Mammary epithelial cell (primary cell): Measurements from ENCODE around the gene OCRL.

Experiments used
- EZH2 ChIP-seq: IDR thresholded peaks from 2 replicates; pipeline ENCODE4 v1.6.1; 2012; ENCODE audit warnings: low read length, inconsistent platforms, borderline replicate concordance
- TF ChIP-seq, protein P1 (sequence below), 2 donors: IDR thresholded peaks in 1 of 2; conservative IDR thresholded peaks in 1 of 2; 2 replicates each; pipeline ENCODE4 v1.5.1; 2011 to 2012; ENCODE audit warnings: inconsistent platforms in 2 of 2, low read length in 2 of 2, mild to moderate bottlenecking in 2 of 2, control low read depth in 1 of 2, low read depth in 1 of 2; ENCODE audit not compliant: insufficient read depth in 1 of 2; ENCODE audit errors: extremely low read depth in 1 of 2

DNA sequence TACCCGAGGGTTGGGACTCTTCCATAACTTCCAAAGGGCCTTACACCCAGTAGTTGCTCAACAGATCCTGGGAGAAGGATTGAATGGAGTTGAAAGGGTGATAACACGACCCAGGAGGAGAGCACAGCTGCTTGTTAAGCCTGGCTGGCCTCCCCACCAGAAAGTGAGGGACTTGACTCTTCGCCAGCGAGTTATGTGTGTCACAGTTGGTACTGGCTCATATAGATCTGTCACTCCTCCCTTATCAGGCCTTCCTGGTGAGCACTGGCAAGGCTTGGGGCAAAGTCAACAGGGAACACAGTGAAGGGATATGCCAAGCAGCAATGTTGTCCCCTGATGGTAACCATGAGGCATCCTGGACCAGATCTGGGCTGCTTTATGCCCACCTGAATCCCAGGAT lies 78.9 kb downstream of the OCRL start:
- TF ChIP-seq, protein P1, sequence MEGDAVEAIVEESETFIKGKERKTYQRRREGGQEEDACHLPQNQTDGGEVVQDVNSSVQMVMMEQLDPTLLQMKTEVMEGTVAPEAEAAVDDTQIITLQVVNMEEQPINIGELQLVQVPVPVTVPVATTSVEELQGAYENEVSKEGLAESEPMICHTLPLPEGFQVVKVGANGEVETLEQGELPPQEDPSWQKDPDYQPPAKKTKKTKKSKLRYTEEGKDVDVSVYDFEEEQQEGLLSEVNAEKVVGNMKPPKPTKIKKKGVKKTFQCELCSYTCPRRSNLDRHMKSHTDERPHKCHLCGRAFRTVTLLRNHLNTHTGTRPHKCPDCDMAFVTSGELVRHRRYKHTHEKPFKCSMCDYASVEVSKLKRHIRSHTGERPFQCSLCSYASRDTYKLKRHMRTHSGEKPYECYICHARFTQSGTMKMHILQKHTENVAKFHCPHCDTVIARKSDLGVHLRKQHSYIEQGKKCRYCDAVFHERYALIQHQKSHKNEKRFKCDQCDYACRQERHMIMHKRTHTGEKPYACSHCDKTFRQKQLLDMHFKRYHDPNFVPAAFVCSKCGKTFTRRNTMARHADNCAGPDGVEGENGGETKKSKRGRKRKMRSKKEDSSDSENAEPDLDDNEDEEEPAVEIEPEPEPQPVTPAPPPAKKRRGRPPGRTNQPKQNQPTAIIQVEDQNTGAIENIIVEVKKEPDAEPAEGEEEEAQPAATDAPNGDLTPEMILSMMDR (conservative IDR thresholded peaks at IDR 0.05 in 1 of 2, IDR thresholded peaks at IDR 0.05 in 1 of 2; ENCODE audit: extremely low read depth in 1 of 2, insufficient read depth in 1 of 2, low read depth in 1 of 2, low read length in 2 of 2), result no peak
- no peak for TF ChIP-seq EZH2
